Coronary artery (tissue), 2 donors: Measurements from ENCODE around the gene GRB10.

ENCODE experiments used
- DNase-seq: peaks from one replicate; pipeline ENCODE4 v3.0.0-alpha.2; 2017; ENCODE audit warnings: low spot score
- H3K27ac ChIP-seq, 2 donors: fragments of 200-600 bp; sonication (generic); one replicate each; pipeline ENCODE4 v1.5.1; 2016 to 2019
- H3K4me3 ChIP-seq: fragments of 200-600 bp; sonication (generic); 2 replicates; pipeline ENCODE4 v1.5.1; 2016; ENCODE audit warnings: mild to moderate bottlenecking, moderate library complexity
- TF ChIP-seq, protein P1 (sequence below): fragments of 200-600 bp; sonication (generic); IDR thresholded peaks from one replicate; pipeline ENCODE4 v1.5.1; 2019; ENCODE audit warnings: antibody characterized with exemption

GRB10 gene

DNA sequence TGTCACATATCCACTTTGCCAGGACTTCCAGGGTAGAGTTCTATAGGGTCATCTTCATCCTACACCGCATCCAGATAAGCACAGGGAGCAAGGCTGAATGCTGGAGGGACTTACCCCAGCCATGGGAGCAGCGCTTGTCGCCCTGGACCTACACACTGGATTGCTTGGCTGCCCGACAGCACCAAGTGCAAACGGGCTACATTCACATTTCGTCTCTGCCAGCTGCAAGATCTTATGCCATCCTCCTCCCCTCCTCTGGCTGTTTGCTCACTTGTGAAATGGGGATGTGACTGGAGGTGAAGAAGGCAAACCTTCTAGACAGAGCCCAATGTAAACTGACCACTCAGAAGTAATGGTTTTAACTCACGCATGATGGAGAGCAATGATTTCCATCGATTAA is 218.5 kb downstream of the GRB10 start:
- no peak overlapping the region for H3K4me3 ChIP-seq
- no peak overlapping the region for H3K27ac ChIP-seq
- TF ChIP-seq, protein P1, sequence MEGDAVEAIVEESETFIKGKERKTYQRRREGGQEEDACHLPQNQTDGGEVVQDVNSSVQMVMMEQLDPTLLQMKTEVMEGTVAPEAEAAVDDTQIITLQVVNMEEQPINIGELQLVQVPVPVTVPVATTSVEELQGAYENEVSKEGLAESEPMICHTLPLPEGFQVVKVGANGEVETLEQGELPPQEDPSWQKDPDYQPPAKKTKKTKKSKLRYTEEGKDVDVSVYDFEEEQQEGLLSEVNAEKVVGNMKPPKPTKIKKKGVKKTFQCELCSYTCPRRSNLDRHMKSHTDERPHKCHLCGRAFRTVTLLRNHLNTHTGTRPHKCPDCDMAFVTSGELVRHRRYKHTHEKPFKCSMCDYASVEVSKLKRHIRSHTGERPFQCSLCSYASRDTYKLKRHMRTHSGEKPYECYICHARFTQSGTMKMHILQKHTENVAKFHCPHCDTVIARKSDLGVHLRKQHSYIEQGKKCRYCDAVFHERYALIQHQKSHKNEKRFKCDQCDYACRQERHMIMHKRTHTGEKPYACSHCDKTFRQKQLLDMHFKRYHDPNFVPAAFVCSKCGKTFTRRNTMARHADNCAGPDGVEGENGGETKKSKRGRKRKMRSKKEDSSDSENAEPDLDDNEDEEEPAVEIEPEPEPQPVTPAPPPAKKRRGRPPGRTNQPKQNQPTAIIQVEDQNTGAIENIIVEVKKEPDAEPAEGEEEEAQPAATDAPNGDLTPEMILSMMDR, result no peak
- no peak for DNase-seq

DNA sequence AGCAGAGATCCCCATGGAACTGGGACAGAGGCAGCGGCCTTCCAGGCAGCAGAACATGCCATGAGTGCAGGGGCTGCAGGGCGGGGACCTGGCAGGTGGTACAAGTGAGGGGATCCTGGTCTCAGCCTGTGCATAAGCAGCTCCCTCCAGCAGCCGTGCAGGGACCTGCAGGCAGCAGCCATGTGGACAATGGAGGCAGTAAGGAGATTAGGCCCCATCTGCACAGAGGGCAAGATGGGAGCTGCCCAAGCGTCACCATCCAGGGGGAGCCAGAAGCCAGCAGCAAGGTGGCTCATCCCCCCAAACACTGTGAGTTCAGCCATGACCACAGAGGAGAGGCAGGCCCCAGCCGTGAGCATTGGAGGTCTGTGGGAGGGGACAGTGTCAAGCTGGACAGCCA is 220.6 kb downstream of the GRB10 start:
- no peak overlapping the region for H3K27ac ChIP-seq
- TF ChIP-seq, protein P1, result no peak
- no peak overlapping the region for H3K4me3 ChIP-seq
- DNase-seq, result no peak

DNA sequence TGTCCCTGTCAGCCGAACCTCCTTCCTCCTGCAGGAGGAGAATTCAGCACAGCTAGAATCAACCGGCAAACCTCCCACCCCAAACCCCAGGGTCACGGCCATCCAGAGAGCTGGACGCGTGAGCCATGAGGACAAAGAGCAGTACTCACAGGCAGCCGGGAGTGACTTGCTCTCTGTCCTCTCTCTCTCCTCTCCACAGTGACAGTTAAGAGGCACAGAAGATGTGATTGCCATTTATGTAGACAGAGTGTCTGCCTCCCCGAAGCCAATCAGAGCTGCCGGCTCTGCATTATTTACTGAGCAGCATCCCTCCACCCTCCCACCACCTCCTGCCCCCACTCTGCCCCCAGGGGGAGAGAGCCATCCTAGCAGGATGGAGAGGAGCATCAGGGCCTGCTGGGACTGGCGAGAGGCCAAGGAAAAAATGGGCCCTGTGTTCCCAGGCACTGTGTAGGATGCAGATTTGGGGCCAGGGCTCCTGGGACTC is 221.8 kb downstream of the GRB10 start:
- no peak overlapping the region for H3K4me3 ChIP-seq
- TF ChIP-seq, protein P1, result no peak
- H3K27ac ChIP-seq, result no peak overlapping the region
- DNase-seq, result no peak

DNA sequence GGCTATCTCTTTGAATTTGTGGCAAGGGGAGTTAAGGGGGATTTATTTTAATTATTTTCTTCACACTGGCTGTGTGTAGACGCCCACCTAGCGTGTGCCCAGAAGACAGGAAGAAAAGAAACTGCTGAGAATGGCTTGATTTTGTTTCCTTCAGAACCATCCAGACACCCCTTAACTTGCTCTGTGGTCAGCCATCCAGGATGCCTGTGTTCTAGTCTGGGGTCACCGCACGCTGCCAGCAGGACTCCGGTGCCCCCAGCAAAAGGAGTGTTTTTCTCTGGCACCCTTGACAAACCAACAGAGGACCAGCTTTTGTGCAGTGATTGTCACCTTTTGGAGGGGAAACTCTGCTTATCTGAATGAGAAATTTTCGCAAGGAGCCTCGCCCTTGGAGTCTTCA is 222.8 kb downstream of the GRB10 start:
- DNase-seq, result no peak
- Histone ChIP-seq H3K4me3 (no peak overlapping the region), H3K27ac (no peak overlapping the region)
- TF ChIP-seq, protein P1, result no peak

DNA sequence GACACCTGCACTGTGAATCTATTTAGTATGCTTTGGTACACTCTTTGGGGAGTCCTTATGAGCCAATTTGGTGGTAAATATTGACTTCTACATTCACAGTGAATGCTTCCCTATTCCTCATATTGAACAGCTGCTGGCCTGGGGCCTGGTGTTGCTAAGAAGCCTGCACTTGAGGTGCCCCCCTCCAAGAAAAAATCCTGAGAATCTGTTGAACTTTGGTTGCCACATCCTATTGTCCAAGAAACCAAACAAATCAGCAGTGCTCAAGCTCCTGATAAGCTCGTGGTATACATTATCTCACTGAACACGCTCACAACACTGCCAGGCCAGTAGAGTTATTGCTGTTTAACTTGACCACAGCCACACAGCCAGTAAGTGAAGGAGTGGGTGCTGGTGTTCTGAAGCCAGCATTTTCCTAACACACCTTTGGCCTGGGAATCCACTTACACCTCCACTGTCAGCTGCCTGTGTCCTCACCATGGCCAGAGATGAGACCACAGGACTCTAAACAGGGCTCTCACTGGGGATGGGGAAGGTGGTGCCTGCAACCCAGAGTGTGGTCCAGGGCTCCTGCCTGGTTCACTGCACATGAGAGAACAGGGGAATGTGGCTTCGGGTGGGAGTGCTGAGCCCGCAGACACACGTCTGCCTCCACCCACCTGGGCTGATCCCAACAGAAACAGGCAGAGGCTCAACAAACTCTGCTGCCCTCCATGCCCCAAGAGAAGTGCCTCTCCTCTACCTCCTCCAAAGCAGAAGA is 224.2 kb downstream of the GRB10 start:
- TF ChIP-seq, protein P1, result no peak
- H3K4me3 ChIP-seq, result no peak overlapping the region
- no peak overlapping the region for H3K27ac ChIP-seq
- DNase-seq, result no peak

DNA sequence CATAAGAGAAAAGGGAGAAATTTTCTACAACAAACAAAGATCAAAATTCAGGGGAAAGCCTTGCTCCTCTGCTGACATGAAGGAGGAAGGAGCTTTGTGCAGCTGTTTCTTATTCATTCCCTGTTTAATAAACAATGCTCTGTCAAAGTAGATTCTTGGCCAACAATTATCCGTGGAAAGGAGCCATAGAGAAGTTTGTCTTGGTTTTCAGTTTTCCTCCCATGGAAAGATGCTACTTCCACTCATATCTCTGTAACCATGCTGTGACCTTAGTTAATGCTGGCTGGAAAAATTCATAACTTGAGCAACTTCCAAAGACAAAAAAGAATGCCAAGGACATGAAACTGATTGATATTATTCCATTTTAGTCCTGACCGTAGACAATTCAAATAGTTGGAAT is 225.6 kb downstream of the GRB10 start:
- no peak overlapping the region for H3K4me3 ChIP-seq

More for the DNA sequence above, 225.6 kb downstream of the GRB10 start:
- no peak overlapping the region for H3K27ac ChIP-seq
- TF ChIP-seq, protein P1, result no peak
- DNase-seq, result no peak
